WTC11 (cell line): ENCODE measurements around the gene FAM53B. TPM values are rescaled to one million over a fixed set of nuclear protein-coding genes. Genes with fewer than 3 reads are reported as not detected.

Experiments
- ATAC-seq: fragments of 200-7000 bp; cut with Tn5 transposase; 2 replicates; pipeline ENCODE4 v1.10.0; 2021; ENCODE audit warnings: mild to moderate bottlenecking, moderate library complexity
- CTCF ChIA-PET: fragments of 300-600 bp; sonication (Branson Sonifier 250); formaldehyde crosslinking; loops from one replicate; lab custom pipeline; 2021; ENCODE audit warnings: antibody characterized with exemption; lab: Charles Lee
- POLR2A ChIA-PET: fragments of 350-600 bp; sonication (Branson Sonifier 250); formaldehyde crosslinking; loops from one replicate; lab custom pipeline; 2021; ENCODE audit warnings: antibody characterized with exemption; lab: Charles Lee
- DNase-seq: peaks from one replicate; pipeline ENCODE4 v3.0.0; 2021; ENCODE audit warnings: low spot score
- H3K27ac Mint-ChIP-seq: 2 replicates; pipeline ENCODE4 v1.8.0; 2021; ENCODE audit warnings: mixed read lengths
- H3K27me3 Mint-ChIP-seq: 2 replicates; pipeline ENCODE4 v1.8.0; 2021; ENCODE audit warnings: low read depth, mild to moderate bottlenecking, moderate library complexity, mixed read lengths
- H3K36me3 Mint-ChIP-seq: 2 replicates; pipeline ENCODE4 v1.8.0; 2021; ENCODE audit warnings: mixed read lengths
- H3K4me1 Mint-ChIP-seq: 2 replicates; pipeline ENCODE4 v1.8.0; 2022; ENCODE audit warnings: mixed read lengths
- H3K4me3 Mint-ChIP-seq: 2 replicates; pipeline ENCODE4 v1.8.0; 2021; ENCODE audit warnings: mild to moderate bottlenecking, moderate library complexity, mixed read lengths
- H3K9me3 Mint-ChIP-seq: 2 replicates; pipeline ENCODE4 v1.8.0; 2021; ENCODE audit warnings: mixed read lengths
- CBFB ChIP-seq: sonication (generic); formaldehyde crosslinking; IDR thresholded peaks from 2 replicates; pipeline ENCODE4 v1.8.1; 2022; ENCODE audit warnings: mild to moderate bottlenecking, low read depth, missing genetic modification reagents
- E2F1 ChIP-seq: sonication (generic); formaldehyde crosslinking; IDR thresholded peaks from 2 replicates; pipeline ENCODE4 v1.8.0; 2022; ENCODE audit warnings: mild to moderate bottlenecking, missing genetic modification reagents
- ELF4 ChIP-seq: sonication (generic); formaldehyde crosslinking; IDR thresholded peaks from 2 replicates; pipeline ENCODE4 v1.8.1; 2022; ENCODE audit warnings: low read depth, mild to moderate bottlenecking, moderate library complexity, missing genetic modification reagents
- ERG ChIP-seq: fragments of 250-450 bp; sonication (Bioruptor Pico); IDR thresholded peaks from 2 replicates; pipeline ENCODE4 v1.8.0; 2021; ENCODE audit warnings: mild to moderate bottlenecking
- FOXK1 ChIP-seq: sonication (generic); formaldehyde crosslinking; IDR thresholded peaks from 2 replicates; pipeline ENCODE4 v1.8.0; 2022; ENCODE audit warnings: mild to moderate bottlenecking, moderate library complexity, missing genetic modification reagents
- GABPB1 ChIP-seq: sonication (generic); formaldehyde crosslinking; IDR thresholded peaks from 2 replicates; pipeline ENCODE4 v1.8.1; 2023; ENCODE audit warnings: mild to moderate bottlenecking, missing genetic modification reagents
- GRHL2 ChIP-seq: fragments of 250-450 bp; sonication (Bioruptor Pico); IDR thresholded peaks from 2 replicates; pipeline ENCODE4 v1.8.0; 2022; ENCODE audit warnings: mild to moderate bottlenecking, moderate library complexity; ENCODE audit not compliant: insufficient replicate concordance, severe bottlenecking
- JUN ChIP-seq: sonication (generic); formaldehyde crosslinking; IDR thresholded peaks from 2 replicates; pipeline ENCODE4 v1.8.0; 2023; ENCODE audit warnings: mild to moderate bottlenecking, missing genetic modification reagents
- NR1H2 ChIP-seq: sonication (generic); formaldehyde crosslinking; IDR thresholded peaks from 2 replicates; pipeline ENCODE4 v1.9.0; 2021; ENCODE audit warnings: mild to moderate bottlenecking, moderate library complexity, missing genetic modification reagents
- NR3C1 ChIP-seq: sonication (generic); formaldehyde crosslinking; conservative IDR thresholded peaks from 2 replicates; pipeline ENCODE4 v1.8.1; 2023; ENCODE audit warnings: low read depth, mild to moderate bottlenecking, missing genetic modification reagents
- PRDM15 ChIP-seq: sonication (generic); formaldehyde crosslinking; IDR thresholded peaks from 2 replicates; pipeline ENCODE4 v1.8.0; 2022; ENCODE audit warnings: missing genetic modification reagents
- TCF7 ChIP-seq: sonication (generic); formaldehyde crosslinking; IDR thresholded peaks from 2 replicates; pipeline ENCODE4 v1.8.0; 2022; ENCODE audit warnings: mild to moderate bottlenecking, low read depth, missing genetic modification reagents, moderate library complexity
- TEAD1 ChIP-seq: sonication (generic); formaldehyde crosslinking; IDR thresholded peaks from 2 replicates; pipeline ENCODE4 v1.8.0; 2022; ENCODE audit warnings: mild to moderate bottlenecking, missing genetic modification reagents
- TEAD4 ChIP-seq: sonication (generic); formaldehyde crosslinking; IDR thresholded peaks from 2 replicates; pipeline ENCODE4 v1.8.0; 2022; ENCODE audit warnings: mild to moderate bottlenecking, missing genetic modification reagents
- ZNF138 ChIP-seq: sonication (generic); formaldehyde crosslinking; conservative IDR thresholded peaks from 2 replicates; pipeline ENCODE4 v1.8.1; 2022; ENCODE audit warnings: mild to moderate bottlenecking, moderate library complexity, missing genetic modification reagents
- ZNF232 ChIP-seq: sonication (generic); formaldehyde crosslinking; IDR thresholded peaks from 2 replicates; pipeline ENCODE4 v1.8.0; 2022; ENCODE audit warnings: mild to moderate bottlenecking, missing genetic modification reagents
- total RNA-seq: library from RNA; stranded (reverse); gene quantifications from 3 replicates; pipeline ENCODE4 v1.2.3, GENCODE V29; 2021
- TF ChIP-seq, protein P1 (sequence below): sonication (generic); formaldehyde crosslinking; IDR thresholded peaks from 2 replicates; pipeline ENCODE4 v1.8.1; 2022; ENCODE audit warnings: missing genetic modification reagents, borderline replicate concordance
- TF ChIP-seq, protein P2 (sequence below): sonication (generic); formaldehyde crosslinking; IDR thresholded peaks from 2 replicates; pipeline ENCODE4 v1.8.0; 2022; ENCODE audit warnings: mild to moderate bottlenecking, missing genetic modification reagents

FAM53B gene
- total RNA-seq, 1 experiment from 2014 or later: 21.3 TPM

DNA sequence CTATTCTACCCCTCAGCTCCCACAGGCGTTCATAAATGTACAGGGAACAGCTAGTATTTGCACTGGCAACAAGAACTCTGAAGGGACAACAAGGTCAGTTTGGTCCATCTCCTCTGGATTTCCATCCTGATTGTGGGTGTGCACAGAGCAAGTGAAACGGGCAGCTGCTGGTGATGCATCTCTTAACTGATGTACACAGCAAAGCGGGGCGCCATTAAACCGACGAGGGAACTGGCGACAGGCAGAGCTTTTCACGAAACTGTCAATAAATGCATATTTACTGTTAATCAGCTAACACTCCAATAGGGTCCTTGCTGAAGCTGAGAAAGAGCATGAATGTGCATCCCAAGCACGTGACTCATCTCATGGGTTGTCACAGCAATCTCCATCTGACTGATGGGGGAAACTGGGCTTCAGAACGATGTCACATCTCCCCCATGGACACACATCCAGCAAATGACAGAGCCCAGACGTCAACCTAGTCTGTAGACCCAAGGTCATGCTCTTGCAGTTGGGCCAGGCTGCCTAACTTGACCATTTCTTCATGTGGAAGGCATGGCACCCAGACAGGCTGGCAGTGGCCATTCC is 54.2 kb downstream of the FAM53B start:
- Mint-ChIP-seq H3K9me3 (no peaks in the 10 kb centered on the region), H3K4me3 (no peak overlapping the region), H3K4me1 (peaks cover 21% of the 10 kb centered on the region), H3K27me3 (no peaks in the 10 kb centered on the region), H3K27ac (no peak overlapping the region), H3K36me3 (peaks cover 6% of the 10 kb centered on the region; the same call in 1 of the 2 replicates)
- CTCF ChIA-PET: no interaction called here
- TF ChIP-seq GABPB1 (CRISPR knock-in tag) (no peak), ELF4 (no peak), TEAD4 (CRISPR knock-in tag) (no peak), GRHL2 (CRISPR knock-in tag) (no peak), ERG (CRISPR knock-in tag) (no peak)
- POLR2A ChIA-PET: no interaction called here
- DNase-seq (no peak), ATAC-seq (no peak)

- DNase-seq: no peak
- Mint-ChIP-seq H3K36me3 (peaks cover 3% of the 10 kb centered on the region; the same call in 1 of the 2 replicates), H3K27ac (no peak overlapping the region)
- TF ChIP-seq NR1H2 (CRISPR knock-in tag) (no peak), CBFB (no peak), ZNF138 (CRISPR knock-in tag) (no peak), NR3C1 (CRISPR knock-in tag) (no peak), TEAD1 (CRISPR knock-in tag) (no peak), ERG (CRISPR knock-in tag) (no peak), TCF7 (CRISPR knock-in tag) (no peak), ZNF232 (CRISPR knock-in tag) (no peak), TEAD4 (CRISPR knock-in tag) (no peak), FOXK1 (no peak), E2F1 (CRISPR knock-in tag) (no peak), JUN (CRISPR knock-in tag) (no peak), PRDM15 (CRISPR knock-in tag) (no peak)
- TF ChIP-seq, protein P1, sequence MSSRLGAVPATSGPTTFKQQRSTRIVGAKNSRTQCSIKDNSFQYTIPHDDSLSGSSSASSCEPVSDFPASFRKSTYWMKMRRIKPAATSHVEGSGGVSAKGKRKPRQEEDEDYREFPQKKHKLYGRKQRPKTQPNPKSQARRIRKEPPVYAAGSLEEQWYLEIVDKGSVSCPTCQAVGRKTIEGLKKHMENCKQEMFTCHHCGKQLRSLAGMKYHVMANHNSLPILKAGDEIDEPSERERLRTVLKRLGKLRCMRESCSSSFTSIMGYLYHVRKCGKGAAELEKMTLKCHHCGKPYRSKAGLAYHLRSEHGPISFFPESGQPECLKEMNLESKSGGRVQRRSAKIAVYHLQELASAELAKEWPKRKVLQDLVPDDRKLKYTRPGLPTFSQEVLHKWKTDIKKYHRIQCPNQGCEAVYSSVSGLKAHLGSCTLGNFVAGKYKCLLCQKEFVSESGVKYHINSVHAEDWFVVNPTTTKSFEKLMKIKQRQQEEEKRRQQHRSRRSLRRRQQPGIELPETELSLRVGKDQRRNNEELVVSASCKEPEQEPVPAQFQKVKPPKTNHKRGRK (CRISPR knock-in tag): no peak
- TF ChIP-seq, protein P2, sequence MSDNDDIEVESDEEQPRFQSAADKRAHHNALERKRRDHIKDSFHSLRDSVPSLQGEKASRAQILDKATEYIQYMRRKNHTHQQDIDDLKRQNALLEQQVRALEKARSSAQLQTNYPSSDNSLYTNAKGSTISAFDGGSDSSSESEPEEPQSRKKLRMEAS (CRISPR knock-in tag): no peak
- TF ChIP-seq, all 79 proteins: peak for 0
- ChIA-PET POLR2A (no interaction called here), CTCF (no interaction called here)
- H3K4me3 Mint-ChIP-seq: no peak overlapping the region
- ATAC-seq: no peak
- H3K9me3 Mint-ChIP-seq: no peaks in the 10 kb centered on the region
- H3K27me3 Mint-ChIP-seq: no peaks in the 10 kb centered on the region
- peaks cover 18% of the 10 kb centered on the region for H3K4me1 Mint-ChIP-seq
These were observed 55.1 kb downstream of the FAM53B start for GRCh38 chr10:124688889-124689670.
